Psoas muscle (tissue), 8 donors: Measurements from ENCODE around the gene IL17REL. TPM values are rescaled to one million over a fixed set of nuclear protein-coding genes. Genes with fewer than 3 reads are reported as not detected.

Experiments
- ATAC-seq, 4 donors: fragments of 200-7000 bp; cut with Tn5 transposase; one replicate each; pipeline ENCODE4 v1.9.1; 2020; ENCODE audit warnings: moderate library complexity in 3 of 4, mild to moderate bottlenecking in 2 of 4
- DNase-seq, 2 donors: peaks; one replicate each; pipeline ENCODE4 v3.0.0-alpha.2; 2020
- H3K27ac ChIP-seq: fragments of 200-600 bp; one replicate; pipeline ENCODE4 v1.8.0; 2022
- H3K27me3 ChIP-seq, 3 donors: fragments of 200-600 bp in 1 of 3; one replicate each; pipeline versions ENCODE4 v1.6.1 to v1.8.0; 2013 to 2022; ENCODE audit warnings: low read length in 2 of 3, mild to moderate bottlenecking in 2 of 3, moderate library complexity in 1 of 3; ENCODE audit not compliant: insufficient read depth in 3 of 3
- H3K36me3 ChIP-seq, 2 donors: fragments of 200-600 bp in 1 of 2; one replicate each; pipeline versions ENCODE4 v1.6.1 to v1.8.0; 2013 to 2022; ENCODE audit warnings: low read depth in 1 of 2, mild to moderate bottlenecking in 1 of 2, moderate library complexity in 1 of 2; ENCODE audit not compliant: insufficient read depth in 1 of 2
- H3K4me1 ChIP-seq: fragments of 200-600 bp; one replicate; pipeline ENCODE4 v1.8.0; 2022
- H3K4me3 ChIP-seq: fragments of 200-600 bp; one replicate; pipeline ENCODE4 v1.8.0; 2022; ENCODE audit warnings: mild to moderate bottlenecking
- H3K9me3 ChIP-seq: fragments of 200-600 bp; one replicate; pipeline ENCODE4 v1.8.0; 2022
- CTCF ChIP-seq: fragments of 200-600 bp; IDR thresholded peaks from one replicate; pipeline ENCODE4 v1.8.0; 2022; ENCODE audit warnings: antibody characterized with exemption
- WGBS, 3 donors: extraction: QIAGEN DNeasy Blood & Tissue Kit; methylation state at CpG; one replicate each; pipeline versions ENCODE4 v1.1.6 to v1.1.7; 2013; 5-methylcytosine and 5-hydroxymethylcytosine counted together
- intact Hi-C, 2 donors: fragments of 100-400 bp; cut with DNase I; formaldehyde crosslinking; loops; one replicate each; pipeline versions ENCODE4 v1.11.0 to v1.14.2; 2022
- polyA plus RNA-seq, 3 donors: library from polyadenylated mRNA; stranded (reverse); fragments of 200-250 nt; gene quantifications; one replicate each; pipeline ENCODE4 v1.2.3, GENCODE V29; 2013
- total RNA-seq, 4 donors: library from RNA; stranded (reverse); fragmentation: NEBNext Ultra II Directional in 2 of 4; extraction: Animal tissue kit (Norgen Biotek cat#: 25700) in 2 of 4; gene quantifications; one replicate each; pipeline versions ENCODE4 v1.2.1 to v1.2.4, GENCODE V29; 2021 to 2023
- donor health status: healthy with polysubstance abuse.
- donor health status: DM: no; HTN: no; CAD: no; lungs with moderate emphysema.
- donor health status: Bipolar disorder and iron deficiency.
- donor health status: healthy.
- donor health status: DM: yes; HTN: yes; CAD: no.
- donor health status: DM: no; HTN: no; CAD: no.
- donor health status: DM: no; HTN: no; CAD: no.
- donor health status: DM: yes; HTN: yes; CAD: no.

Gene IL17REL
- total and polyA plus RNA-seq, 7 donors = not detected

- Histone ChIP-seq H3K36me3 (no peaks in the 10 kb centered on the region), H3K27me3 (peaks cover 0 to 16% (median 4%) of the 10 kb centered on the region in 3 donors), H3K27ac (no peak overlapping the region), H3K9me3 (peaks cover 4% of the 10 kb centered on the region), H3K4me3 (no peak overlapping the region), H3K4me1 (no peaks in the 10 kb centered on the region)
- no peak for ATAC-seq
- no peak for DNase-seq
- intact Hi-C loops = no loop called here
- no peak for TF ChIP-seq CTCF
- 75 to 84% (median 78%) methylated on average over 7 of the region's 7 CpGs for WGBS, 3 donors
Measured at GRCh38 chr22:50040717-50041116, 28.2 kb upstream of the IL17REL start.

- TF ChIP-seq CTCF = no peak
- intact Hi-C loops = no loop called here
- Histone ChIP-seq H3K4me1 (no peaks in the 10 kb centered on the region), H3K9me3 (peaks cover 4% of the 10 kb centered on the region), H3K27ac (no peak overlapping the region), H3K36me3 (no peaks in the 10 kb centered on the region), H3K4me3 (no peak overlapping the region), H3K27me3 (peaks cover 0 to 20% (median 6%) of the 10 kb centered on the region in 3 donors)
- no peak for ATAC-seq
- 90 to 93% (median 93%) methylated on average over 29 of the region's 29 CpGs for WGBS, 3 donors
- no peak for DNase-seq
Measured at GRCh38 chr22:50039669-50040443, 27.3 kb upstream of the IL17REL start.

- WGBS, 3 donors = 77 to 84% (median 79%) methylated on average over 23 of the region's 23 CpGs
- no peak for ATAC-seq
- peaks cover 4% of the 10 kb centered on the region for H3K9me3 ChIP-seq
- H3K36me3 ChIP-seq = no peaks in the 10 kb centered on the region
- H3K27ac ChIP-seq = no peak overlapping the region
- no peaks in the 10 kb centered on the region for H3K4me1 ChIP-seq
- intact Hi-C loops = no loop called here
- no peak for TF ChIP-seq CTCF
- no peak overlapping the region for H3K4me3 ChIP-seq
- H3K27me3 ChIP-seq = peaks cover 0 to 40% (median 13%) of the 10 kb centered on the region in 3 donors
- DNase-seq = no peak
Measured at GRCh38 chr22:50035976-50036724, 23.6 kb upstream of the IL17REL start.

- DNase-seq (no peak), ATAC-seq (no peak)
- Histone ChIP-seq H3K4me3 (no peak overlapping the region), H3K36me3 (no peaks in the 10 kb centered on the region), H3K9me3 (peaks cover 4% of the 10 kb centered on the region), H3K27ac (no peak overlapping the region), H3K27me3 (peaks cover 0 to 48% (median 13%) of the 10 kb centered on the region in 3 donors), H3K4me1 (no peaks in the 10 kb centered on the region)
- intact Hi-C loops = no loop called here
- 73 to 75% (median 74%) methylated on average over 24 of the region's 24 CpGs for WGBS, 3 donors
- TF ChIP-seq CTCF = no peak
Measured at GRCh38 chr22:50035131-50035881, 22.7 kb upstream of the IL17REL start.
